Activated T-cell treated with anti-CD3 and anti-CD28 coated beads for 1 hour (primary cell): ENCODE data around the gene PIBF1.
"Not testable (repeated sequence)": the region's sequence is repeated elsewhere in the genome, so short reads cannot be mapped to it uniquely, and the experiment has no call there.

Experiments
- DNase-seq: peaks from one replicate; pipeline ENCODE4 v3.0.0-alpha.2; 2020; ENCODE audit warnings: low read depth

The PIBF1 gene

GRCh38 chr13:72908416-72908815, 126.5 kb downstream of the PIBF1 start:
- DNase-seq: no peak

- no peak for DNase-seq
Measured at GRCh38 chr13:72911981-72912380, 130.0 kb downstream of the PIBF1 start.

GRCh38 chr13:72920097-72920496, 138.2 kb downstream of the PIBF1 start:
- no peak for DNase-seq

- DNase-seq: no peak
Measured at GRCh38 chr13:72931311-72931710, 149.4 kb downstream of the PIBF1 start.

GRCh38 chr13:72932250-72932649, 150.3 kb downstream of the PIBF1 start:
- DNase-seq: no peak

GRCh38 chr13:72946267-72946666, 164.3 kb downstream of the PIBF1 start:
- not testable (repeated sequence) for DNase-seq

GRCh38 chr13:72952529-72953141, 170.7 kb downstream of the PIBF1 start:
- no peak for DNase-seq

GRCh38 chr13:72953391-72953965, 171.5 kb downstream of the PIBF1 start:
- DNase-seq: no peak

GRCh38 chr13:72959643-72960042, 177.7 kb downstream of the PIBF1 start:
- DNase-seq: no peak

- no peak for DNase-seq
Measured at GRCh38 chr13:72960114-72960513, 178.2 kb downstream of the PIBF1 start.

GRCh38 chr13:72960541-72960940, 178.6 kb downstream of the PIBF1 start:
- DNase-seq: no peak

GRCh38 chr13:72963762-72964161, 181.8 kb downstream of the PIBF1 start:
- no peak for DNase-seq

GRCh38 chr13:72970301-72970880, 188.5 kb downstream of the PIBF1 start:
- DNase-seq: no peak

GRCh38 chr13:72970956-72971355, 189.0 kb downstream of the PIBF1 start:
- DNase-seq: no peak

- DNase-seq: no peak
Measured at GRCh38 chr13:72973234-72973633, 191.3 kb downstream of the PIBF1 start.

GRCh38 chr13:72983085-72983768, 201.3 kb downstream of the PIBF1 start:
- no peak for DNase-seq

GRCh38 chr13:72985610-72986009, 203.7 kb downstream of the PIBF1 start:
- no peak for DNase-seq

GRCh38 chr13:72986197-72986596, 204.3 kb downstream of the PIBF1 start:
- DNase-seq: no peak

GRCh38 chr13:72990953-72991352, 209.0 kb downstream of the PIBF1 start:
- DNase-seq: no peak

GRCh38 chr13:72998012-72998411, 216.1 kb downstream of the PIBF1 start:
- DNase-seq: no peak

- no peak for DNase-seq
Measured at GRCh38 chr13:73000027-73000674, 218.2 kb downstream of the PIBF1 start.

GRCh38 chr13:73001971-73002370, 220.0 kb downstream of the PIBF1 start:
- no peak for DNase-seq

- DNase-seq: no peak
Measured at GRCh38 chr13:73011751-73012150, 229.8 kb downstream of the PIBF1 start.
